Smooth muscle cell (in vitro differentiated cells): ENCODE measurements around the gene HDAC2. TPM values are rescaled to one million over a fixed set of nuclear protein-coding genes. Genes with fewer than 3 reads are reported as not detected.

Experiments
- DNase-seq: peaks from one replicate; lab custom pipeline; 2025; ENCODE audit not compliant: unreplicated experiment; lab: John Stamatoyannopoulos, UW
- H2AFZ ChIP-seq: fragments of 200-600 bp; sonication (generic); 2 replicates; pipeline ENCODE4 v1.6.0; 2016; ENCODE audit warnings: antibody characterized with exemption, low read depth, mild to moderate bottlenecking
- H3F3A ChIP-seq: fragments of 200-600 bp; sonication (generic); 2 replicates; pipeline ENCODE4 v1.6.0; 2017; ENCODE audit warnings: antibody characterized with exemption, low read depth
- H3K27ac ChIP-seq: fragments of 200-600 bp; sonication (generic); 2 replicates; pipeline ENCODE4 v1.5.1; 2016; ENCODE audit warnings: low read depth, mild to moderate bottlenecking
- H3K27me3 ChIP-seq: fragments of 200-600 bp; sonication (generic); 2 replicates; pipeline ENCODE4 v1.6.1; 2016; ENCODE audit warnings: low read depth, mild to moderate bottlenecking
- H3K36me3 ChIP-seq: fragments of 200-600 bp; sonication (generic); 2 replicates; pipeline ENCODE4 v1.5.1; 2016; ENCODE audit warnings: low read depth
- H3K4me1 ChIP-seq: fragments of 200-600 bp; sonication (generic); 2 replicates; pipeline ENCODE4 v1.5.1; 2016; ENCODE audit warnings: low read depth
- H3K4me2 ChIP-seq: fragments of 200-600 bp; sonication (generic); 2 replicates; pipeline ENCODE4 v1.6.0; 2016; ENCODE audit warnings: mild to moderate bottlenecking
- H3K4me3 ChIP-seq: fragments of 200-600 bp; sonication (generic); 2 replicates; pipeline ENCODE4 v1.5.1; 2016; ENCODE audit warnings: mild to moderate bottlenecking
- H3K79me2 ChIP-seq: fragments of 200-600 bp; sonication (generic); 2 replicates; pipeline ENCODE4 v1.6.0; 2016; ENCODE audit warnings: low read depth, mild to moderate bottlenecking
- H3K9ac ChIP-seq: fragments of 200-600 bp; sonication (generic); 2 replicates; pipeline ENCODE4 v1.6.0; 2016; ENCODE audit warnings: low read depth
- H3K9me3 ChIP-seq: fragments of 200-600 bp; sonication (generic); replicated peaks from 2 replicates; pipeline ENCODE4 v1.5.1; 2016; ENCODE audit warnings: low read depth
- H4K20me1 ChIP-seq: fragments of 200-600 bp; sonication (generic); 2 replicates; pipeline ENCODE4 v1.6.0; 2016; ENCODE audit warnings: low read depth
- WGBS: methylation state at CpG from one replicate; pipeline ENCODE4 v1.1.7; 2016; ENCODE audit warnings: low lambda C conversion rate; 5-methylcytosine and 5-hydroxymethylcytosine counted together
- polyA plus RNA-seq: library from polyadenylated mRNA; unstranded; fragments of >200 nt; fragmentation: Nextera tagmentation; extraction: Ambion mirVana; gene quantifications from 2 replicates; pipeline ENCODE4 v1.2.1, GENCODE V29; 2016
- total RNA-seq: library from RNA; depleted of rRNA; stranded (reverse); fragments of >200 nt; gene quantifications from 2 replicates; pipeline ENCODE4 v1.2.3, GENCODE V29; 2014
- TF ChIP-seq, protein P1 (sequence below): fragments of 200-600 bp; sonication (generic); IDR thresholded peaks from 2 replicates; pipeline ENCODE4 v1.5.1; 2017; ENCODE audit warnings: borderline replicate concordance, mild to moderate bottlenecking, antibody characterized with exemption; ENCODE audit not compliant: insufficient read depth, poor library complexity, severe bottlenecking

The HDAC2 gene
- total and polyA plus RNA-seq, 2 experiments from 2014 or later, result 192 to 198 TPM

DNA sequence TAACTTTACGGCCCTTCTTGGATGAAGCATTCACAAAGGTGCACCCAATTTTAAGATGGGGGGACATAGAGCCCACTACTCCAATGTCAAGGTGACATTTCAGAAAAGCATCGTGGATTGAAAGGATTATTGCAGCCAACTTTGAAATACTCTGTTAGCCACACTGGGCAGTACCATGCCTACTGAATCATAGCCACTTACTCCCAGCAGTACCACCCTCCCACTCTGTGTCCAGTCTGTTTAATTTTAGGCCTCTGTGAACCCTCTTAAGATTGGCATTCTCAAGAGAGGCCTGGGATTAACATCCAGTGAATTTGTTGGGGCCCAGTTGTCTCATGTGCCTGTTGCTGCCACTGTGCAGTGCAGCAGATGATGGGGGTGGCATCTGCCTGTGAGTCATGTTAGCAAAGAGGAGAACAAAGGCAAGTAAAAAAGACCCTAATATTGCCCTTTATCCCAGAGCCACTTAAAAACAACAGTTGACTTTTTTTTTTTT lies 11.2 kb upstream of the HDAC2 start:
- no peaks in the 10 kb centered on the region for H3K27me3 ChIP-seq
- H3K36me3 ChIP-seq, result no peaks in the 10 kb centered on the region
- TF ChIP-seq, protein P1, sequence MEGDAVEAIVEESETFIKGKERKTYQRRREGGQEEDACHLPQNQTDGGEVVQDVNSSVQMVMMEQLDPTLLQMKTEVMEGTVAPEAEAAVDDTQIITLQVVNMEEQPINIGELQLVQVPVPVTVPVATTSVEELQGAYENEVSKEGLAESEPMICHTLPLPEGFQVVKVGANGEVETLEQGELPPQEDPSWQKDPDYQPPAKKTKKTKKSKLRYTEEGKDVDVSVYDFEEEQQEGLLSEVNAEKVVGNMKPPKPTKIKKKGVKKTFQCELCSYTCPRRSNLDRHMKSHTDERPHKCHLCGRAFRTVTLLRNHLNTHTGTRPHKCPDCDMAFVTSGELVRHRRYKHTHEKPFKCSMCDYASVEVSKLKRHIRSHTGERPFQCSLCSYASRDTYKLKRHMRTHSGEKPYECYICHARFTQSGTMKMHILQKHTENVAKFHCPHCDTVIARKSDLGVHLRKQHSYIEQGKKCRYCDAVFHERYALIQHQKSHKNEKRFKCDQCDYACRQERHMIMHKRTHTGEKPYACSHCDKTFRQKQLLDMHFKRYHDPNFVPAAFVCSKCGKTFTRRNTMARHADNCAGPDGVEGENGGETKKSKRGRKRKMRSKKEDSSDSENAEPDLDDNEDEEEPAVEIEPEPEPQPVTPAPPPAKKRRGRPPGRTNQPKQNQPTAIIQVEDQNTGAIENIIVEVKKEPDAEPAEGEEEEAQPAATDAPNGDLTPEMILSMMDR, result no peak
- DNase-seq, result no peak
- no peak overlapping the region for H2AFZ ChIP-seq
- H3K79me2 ChIP-seq, result no peaks in the 10 kb centered on the region
- WGBS, result 84% methylated on average over 2 of the region's 2 CpGs
- no peak overlapping the region for H3K4me2 ChIP-seq
- H3F3A ChIP-seq, result peaks cover 5% of the 10 kb centered on the region
- no peak overlapping the region for H3K27ac ChIP-seq
- no peak overlapping the region for H3K9ac ChIP-seq
- peaks cover 1% of the 10 kb centered on the region for H4K20me1 ChIP-seq
- no peaks in the 10 kb centered on the region for H3K9me3 ChIP-seq
- H3K4me1 ChIP-seq, result no peaks in the 10 kb centered on the region
- H3K4me3 ChIP-seq, result no peak overlapping the region

GRCh38 chr6:113980937-113981554 lies 10.1 kb upstream of the HDAC2 start:
- H3F3A ChIP-seq, result peaks cover 5% of the 10 kb centered on the region
- H3K79me2 ChIP-seq, result no peaks in the 10 kb centered on the region
- no peak overlapping the region for H3K4me3 ChIP-seq
- no peak overlapping the region for H3K4me2 ChIP-seq
- no peaks in the 10 kb centered on the region for H3K9me3 ChIP-seq
- H3K36me3 ChIP-seq, result no peaks in the 10 kb centered on the region
- no peaks in the 10 kb centered on the region for H3K27me3 ChIP-seq
- H3K9ac ChIP-seq, result no peak overlapping the region
- 79% methylated on average over 4 of the region's 4 CpGs for WGBS
- H4K20me1 ChIP-seq, result peaks cover 4% of the 10 kb centered on the region
- H3K27ac ChIP-seq, result no peak overlapping the region
- no peak for DNase-seq
- no peaks in the 10 kb centered on the region for H3K4me1 ChIP-seq
- H2AFZ ChIP-seq, result no peak overlapping the region
- TF ChIP-seq, protein P1, result peak; percentile 42

DNA sequence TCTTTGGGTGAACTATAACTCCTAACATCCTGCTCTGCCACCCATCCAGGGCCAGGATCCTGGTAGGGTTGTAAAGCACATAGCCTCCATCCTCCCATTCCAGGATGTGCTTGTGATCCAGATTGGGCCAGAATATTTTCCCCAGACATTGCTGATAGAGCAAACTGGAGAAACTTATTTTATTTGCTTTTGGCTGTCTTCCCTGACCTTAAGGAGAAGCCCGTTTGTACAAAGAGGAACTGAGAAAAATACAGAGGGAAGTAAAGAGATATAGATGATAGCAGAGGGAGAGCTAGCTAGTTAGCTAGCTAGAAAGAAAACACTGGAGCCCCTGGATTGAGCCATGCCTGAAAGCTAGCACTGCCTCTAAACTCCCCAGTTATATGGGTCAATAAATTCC lies 9.0 kb upstream of the HDAC2 start:
- TF ChIP-seq, protein P1, result no peak
- no peaks in the 10 kb centered on the region for H3K9me3 ChIP-seq
- H3K27ac ChIP-seq, result no peak overlapping the region
- H3K4me2 ChIP-seq, result no peak overlapping the region
- no peaks in the 10 kb centered on the region for H3K79me2 ChIP-seq
- no peaks in the 10 kb centered on the region for H3K36me3 ChIP-seq
- H4K20me1 ChIP-seq, result peaks cover 4% of the 10 kb centered on the region
- no peaks in the 10 kb centered on the region for H3K4me1 ChIP-seq
- no peaks in the 10 kb centered on the region for H3F3A ChIP-seq
- H3K4me3 ChIP-seq, result no peak overlapping the region
- WGBS, result 83% methylated on average over 1 of the region's 1 CpG
- H2AFZ ChIP-seq, result no peak overlapping the region
- H3K27me3 ChIP-seq, result no peaks in the 10 kb centered on the region
- H3K9ac ChIP-seq, result no peak overlapping the region
- DNase-seq, result no peak
